ENCODE data around the gene TMEM222.
A peak's percentile ranks its signal among the peaks of the same experiment; 100 is the strongest.
"Not testable (repeated sequence)": the region's sequence is repeated elsewhere in the genome, so short reads cannot be mapped to it uniquely, and the experiment has no call there.

The TMEM222 gene

GRCh38 chr1:27321813-27322568 lies at the start of gene TMEM222:
Gene TMEM222 (plus strand): TSS chr1:27322163. CDS start chr1:27322198, 35 bp downstream.
- DNase-seq, result peak; percentile 98

- no peak for DNase-seq
Measured at GRCh38 chr1:27274204-27274603, 47.8 kb upstream of the TMEM222 start.

- no peak for DNase-seq
Measured at GRCh38 chr1:27275696-27276095, 46.3 kb upstream of the TMEM222 start.

GRCh38 chr1:27284425-27285273 lies 37.3 kb upstream of the TMEM222 start:
- DNase-seq, result peak; percentile 96

GRCh38 chr1:27285274-27285660 lies 36.7 kb upstream of the TMEM222 start:
- DNase-seq, result no peak

- not testable (repeated sequence) for DNase-seq
Measured at GRCh38 chr1:27285821-27286220, 36.1 kb upstream of the TMEM222 start.

- not testable (repeated sequence) for DNase-seq
Measured at GRCh38 chr1:27289125-27289524, 32.8 kb upstream of the TMEM222 start.

- DNase-seq, result no peak
Measured at GRCh38 chr1:27290581-27290980, 31.4 kb upstream of the TMEM222 start.

- no peak for DNase-seq
Measured at GRCh38 chr1:27292106-27292505, 29.9 kb upstream of the TMEM222 start.

- DNase-seq, result no peak
Measured at GRCh38 chr1:27293915-27294314, 28.0 kb upstream of the TMEM222 start.

GRCh38 chr1:27296773-27297291 lies 25.1 kb upstream of the TMEM222 start:
- DNase-seq, result peak; percentile 86

GRCh38 chr1:27297903-27298302 lies 24.1 kb upstream of the TMEM222 start:
- DNase-seq, result no peak

GRCh38 chr1:27298632-27299384 lies 23.2 kb upstream of the TMEM222 start:
- no peak for DNase-seq

- no peak for DNase-seq
Measured at GRCh38 chr1:27299385-27300271, 22.3 kb upstream of the TMEM222 start.

GRCh38 chr1:27300341-27301051 lies 21.5 kb upstream of the TMEM222 start:
- DNase-seq, result peak; percentile 83

- DNase-seq, result no peak
Measured at GRCh38 chr1:27301052-27301422, 20.9 kb upstream of the TMEM222 start.

GRCh38 chr1:27301582-27302199 lies 20.3 kb upstream of the TMEM222 start:
- no peak for DNase-seq

GRCh38 chr1:27302612-27303011 lies 19.4 kb upstream of the TMEM222 start:
- DNase-seq, result no peak

GRCh38 chr1:27303509-27303908 lies 18.5 kb upstream of the TMEM222 start:
- no peak for DNase-seq

GRCh38 chr1:27306071-27306470 lies 15.9 kb upstream of the TMEM222 start:
- no peak for DNase-seq

All from stimulated activated CD8-positive, alpha-beta memory T cell treated with anti-CD3 and anti-CD28 coated beads, Interleukin-4, amount 100 ng/mL, for 48 hours (primary cell).